Keratinocyte (primary cell): ENCODE results near the gene NHLH1. TPM values are rescaled to one million over a fixed set of nuclear protein-coding genes. Genes with fewer than 3 reads are reported as not detected.
A peak's percentile ranks its signal among the peaks of the same experiment; 100 is the strongest.

Source experiments
- DNase-seq: peaks from one replicate; pipeline ENCODE4 v3.0.0-alpha.2; 2011; ENCODE audit warnings: low read depth, missing footprints, low spot score
- FAIRE-seq: peaks from 2 replicates; lab custom pipeline; 2011; peaks lifted over from hg19 to GRCh38; lab: Jason Lieb, UNC
- H2AFZ ChIP-seq: 2 replicates; pipeline ENCODE4 v1.6.0; 2012; ENCODE audit warnings: low read length, control low read depth, inconsistent platforms; ENCODE audit not compliant: control insufficient read depth
- H3K27ac ChIP-seq: 2 replicates; pipeline ENCODE4 v1.5.1; 2011; ENCODE audit warnings: low read length; ENCODE audit not compliant: control insufficient read depth, insufficient read depth
- H3K27me3 ChIP-seq: 3 replicates; pipeline ENCODE4 v1.6.0; 2011; ENCODE audit warnings: low read length; ENCODE audit not compliant: control insufficient read depth, insufficient read depth; ENCODE audit errors: extremely low read depth
- H3K36me3 ChIP-seq, 2 experiments: 2 replicates in 1 of 2; 3 replicates in 1 of 2; pipeline ENCODE4 v1.5.1; 2011; ENCODE audit warnings: low read length in 2 of 2, mild to moderate bottlenecking in 1 of 2; ENCODE audit not compliant: control insufficient read depth in 2 of 2, insufficient read depth in 2 of 2; ENCODE audit errors: extremely low read depth in 1 of 2
- H3K4me1 ChIP-seq: 3 replicates; pipeline ENCODE4 v1.5.1; 2011; ENCODE audit warnings: low read length; ENCODE audit not compliant: control insufficient read depth, insufficient read depth; ENCODE audit errors: extremely low read depth
- H3K4me2 ChIP-seq: 3 replicates; pipeline ENCODE4 v1.6.0; 2011; ENCODE audit warnings: low read depth, low read length; ENCODE audit not compliant: control insufficient read depth, insufficient read depth; ENCODE audit errors: extremely low read depth
- H3K4me3 ChIP-seq, 3 experiments: fragments of 200-600 bp in 1 of 3; sonication (generic) in 1 of 3; 2 replicates in 2 of 3; 3 replicates in 1 of 3; pipeline ENCODE4 v1.5.1; 2011 to 2016; ENCODE audit warnings: low read length in 3 of 3, mild to moderate bottlenecking in 3 of 3, control low read depth in 2 of 3, inconsistent platforms in 1 of 3, low read depth in 1 of 3, mixed read lengths in 1 of 3, mixed run types in 1 of 3, moderate library complexity in 1 of 3; ENCODE audit not compliant: control insufficient read depth in 2 of 3, insufficient read depth in 2 of 3; ENCODE audit errors: extremely low read depth in 1 of 3
- H3K79me2 ChIP-seq: 2 replicates; pipeline ENCODE4 v1.6.0; 2012; ENCODE audit warnings: low read length; ENCODE audit not compliant: control insufficient read depth, insufficient read depth
- H3K9ac ChIP-seq: 3 replicates; pipeline ENCODE4 v1.6.0; 2011; ENCODE audit warnings: low read length; ENCODE audit not compliant: control insufficient read depth, insufficient read depth; ENCODE audit errors: extremely low read depth
- H3K9me1 ChIP-seq: 3 replicates; pipeline ENCODE4 v1.6.0; 2011; ENCODE audit warnings: low read length; ENCODE audit not compliant: control insufficient read depth, insufficient read depth; ENCODE audit errors: extremely low read depth
- H3K9me3 ChIP-seq: 2 replicates; pipeline ENCODE4 v1.5.1; 2012; ENCODE audit warnings: low read depth, low read length; ENCODE audit not compliant: control insufficient read depth
- H4K20me1 ChIP-seq: 3 replicates; pipeline ENCODE4 v1.6.0; 2011; ENCODE audit warnings: low read length; ENCODE audit not compliant: control insufficient read depth, insufficient read depth; ENCODE audit errors: extremely low read depth
- CTCF ChIP-seq, 3 experiments: IDR thresholded peaks in 1 of 3; conservative IDR thresholded peaks in 1 of 3; optimal IDR thresholded peaks in 1 of 3; 2 replicates in 2 of 3; 3 replicates in 1 of 3; pipeline versions ENCODE3 to v1.5.1; 2011; ENCODE audit warnings: low read length in 3 of 3, mild to moderate bottlenecking in 3 of 3, moderate library complexity in 2 of 3, control low read depth in 1 of 3, inconsistent platforms in 1 of 3; ENCODE audit not compliant: insufficient read depth in 2 of 3; ENCODE audit errors: extremely low read depth in 1 of 3
- EZH2 ChIP-seq: IDR thresholded peaks from one replicate; pipeline ENCODE4 v1.6.1; 2012; ENCODE audit warnings: inconsistent platforms, mild to moderate bottlenecking, low read length, moderate library complexity
- dilution Hi-C: fragments of 300-500 bp; cut with MboI; formaldehyde crosslinking; loops from one replicate; pipeline ENCODE4 v1.7.0; 2020; ENCODE audit warnings: low sequenced_read_pairs; ENCODE audit not compliant: extremely low pct_ligation_motif_present
- polyA plus RNA-seq, 5 experiments: library from polyadenylated mRNA; depleted of rRNA in 3 of 5; stranded (reverse) in 3 of 5; stranded (forward) in 1 of 5; unstranded in 1 of 5; fragments of >200 nt; gene quantifications; 1 replicate in 1 of 5; 2 replicates in 3 of 5; 3 replicates in 1 of 5; pipeline versions ENCODE4 v1.2.1 to v1.2.3, GENCODE V29; 2011 to 2012; ENCODE audit warnings: missing spikeins in 2 of 5, low read depth in 1 of 5, low replicate concordance in 1 of 5

Gene NHLH1
- polyA plus RNA-seq, 1 donor (not counting 4 experiments of a cell fraction or from before 2014, with no cell fraction given) = 0.13 TPM

GRCh38 chr1:160344241-160344640 is 22.6 kb upstream of the NHLH1 start:
- peak overlapping the region; percentile 97 for H3K9ac ChIP-seq
- FAIRE-seq = no peak

GRCh38 chr1:160344936-160345335 is 21.9 kb upstream of the NHLH1 start:
- dilution Hi-C loops = no loop called here
- H3K4me2 ChIP-seq = no peak overlapping the region
- TF ChIP-seq CTCF (optimal IDR thresholded peaks at IDR 0.05 in 1 of 3, IDR thresholded peaks at IDR 0.05 in 1 of 3, conservative IDR thresholded peaks at IDR 0.05 in 1 of 3; ENCODE audit: extremely low read depth in 1 of 3, insufficient read depth in 2 of 3, low read length in 3 of 3) (no peak), EZH2 (no peak)

More at GRCh38 chr1:160344241-160344640, 22.6 kb upstream of the NHLH1 start:
- Histone ChIP-seq H3K79me2 (peaks cover 61% of the 10 kb centered on the region), H3K9me3 (no peaks in the 10 kb centered on the region), H2AFZ (no peak overlapping the region), H3K9me1 (no peaks in the 10 kb centered on the region), H3K27me3 (no peaks in the 10 kb centered on the region), H3K4me3 (peak overlapping the region; percentile 88 to 100 (median 95)), H4K20me1 (no peaks in the 10 kb centered on the region), H3K4me2 (peak overlapping the region; percentile 86), H3K4me1 (peaks cover 16% of the 10 kb centered on the region), H3K27ac (peak overlapping the region; percentile 97), H3K36me3 (peaks cover 10 to 19% of the 10 kb centered on the region in 2 experiments)
- TF ChIP-seq CTCF (optimal IDR thresholded peaks at IDR 0.05 in 1 of 3, IDR thresholded peaks at IDR 0.05 in 1 of 3, conservative IDR thresholded peaks at IDR 0.05 in 1 of 3; ENCODE audit: extremely low read depth in 1 of 3, insufficient read depth in 2 of 3, low read length in 3 of 3) (no peak), EZH2 (no peak)
- dilution Hi-C loops = no loop called here
- DNase-seq = no peak

More at GRCh38 chr1:160344936-160345335, 21.9 kb upstream of the NHLH1 start:
- H3K27me3 ChIP-seq = no peaks in the 10 kb centered on the region
- no peak for FAIRE-seq
- H3K27ac ChIP-seq = no peak overlapping the region
- H3K4me3 ChIP-seq = no peak overlapping the region
- H3K9me3 ChIP-seq = no peaks in the 10 kb centered on the region
- H3K9me1 ChIP-seq = no peaks in the 10 kb centered on the region
- H3K9ac ChIP-seq = no peak overlapping the region
- peaks cover 54% of the 10 kb centered on the region for H3K79me2 ChIP-seq
- H4K20me1 ChIP-seq = no peaks in the 10 kb centered on the region
- no peak for DNase-seq
- H3K36me3 ChIP-seq = peaks cover 11 to 21% of the 10 kb centered on the region in 2 experiments
- peaks cover 16% of the 10 kb centered on the region for H3K4me1 ChIP-seq
- no peak overlapping the region for H2AFZ ChIP-seq
